Keratinocyte (primary cell): Measurements from ENCODE around the gene HOXA7. TPM values are rescaled to one million over a fixed set of nuclear protein-coding genes. Genes with fewer than 3 reads are reported as not detected.

ENCODE experiments used
- DNase-seq: peaks from one replicate; pipeline ENCODE4 v3.0.0-alpha.2; 2011; ENCODE audit warnings: low read depth, missing footprints, low spot score
- FAIRE-seq: peaks from 2 replicates; lab custom pipeline; 2011; peaks lifted over from hg19 to GRCh38; lab: Jason Lieb, UNC
- H2AFZ ChIP-seq: 2 replicates; pipeline ENCODE4 v1.6.0; 2012; ENCODE audit warnings: low read length, control low read depth, inconsistent platforms; ENCODE audit not compliant: control insufficient read depth
- H3K27ac ChIP-seq: 2 replicates; pipeline ENCODE4 v1.5.1; 2011; ENCODE audit warnings: low read length; ENCODE audit not compliant: control insufficient read depth, insufficient read depth
- H3K27me3 ChIP-seq: 3 replicates; pipeline ENCODE4 v1.6.0; 2011; ENCODE audit warnings: low read length; ENCODE audit not compliant: control insufficient read depth, insufficient read depth; ENCODE audit errors: extremely low read depth
- H3K36me3 ChIP-seq, 2 experiments: 2 replicates in 1 of 2; 3 replicates in 1 of 2; pipeline ENCODE4 v1.5.1; 2011; ENCODE audit warnings: low read length in 2 of 2, mild to moderate bottlenecking in 1 of 2; ENCODE audit not compliant: control insufficient read depth in 2 of 2, insufficient read depth in 2 of 2; ENCODE audit errors: extremely low read depth in 1 of 2
- H3K4me1 ChIP-seq: 3 replicates; pipeline ENCODE4 v1.5.1; 2011; ENCODE audit warnings: low read length; ENCODE audit not compliant: control insufficient read depth, insufficient read depth; ENCODE audit errors: extremely low read depth
- H3K4me2 ChIP-seq: 3 replicates; pipeline ENCODE4 v1.6.0; 2011; ENCODE audit warnings: low read depth, low read length; ENCODE audit not compliant: control insufficient read depth, insufficient read depth; ENCODE audit errors: extremely low read depth
- H3K4me3 ChIP-seq, 3 experiments: fragments of 200-600 bp in 1 of 3; sonication (generic) in 1 of 3; 2 replicates in 2 of 3; 3 replicates in 1 of 3; pipeline ENCODE4 v1.5.1; 2011 to 2016; ENCODE audit warnings: low read length in 3 of 3, mild to moderate bottlenecking in 3 of 3, control low read depth in 2 of 3, inconsistent platforms in 1 of 3, low read depth in 1 of 3, mixed read lengths in 1 of 3, mixed run types in 1 of 3, moderate library complexity in 1 of 3; ENCODE audit not compliant: control insufficient read depth in 2 of 3, insufficient read depth in 2 of 3; ENCODE audit errors: extremely low read depth in 1 of 3
- H3K79me2 ChIP-seq: 2 replicates; pipeline ENCODE4 v1.6.0; 2012; ENCODE audit warnings: low read length; ENCODE audit not compliant: control insufficient read depth, insufficient read depth
- H3K9ac ChIP-seq: 3 replicates; pipeline ENCODE4 v1.6.0; 2011; ENCODE audit warnings: low read length; ENCODE audit not compliant: control insufficient read depth, insufficient read depth; ENCODE audit errors: extremely low read depth
- H3K9me1 ChIP-seq: 3 replicates; pipeline ENCODE4 v1.6.0; 2011; ENCODE audit warnings: low read length; ENCODE audit not compliant: control insufficient read depth, insufficient read depth; ENCODE audit errors: extremely low read depth
- H3K9me3 ChIP-seq: 2 replicates; pipeline ENCODE4 v1.5.1; 2012; ENCODE audit warnings: low read depth, low read length; ENCODE audit not compliant: control insufficient read depth
- H4K20me1 ChIP-seq: 3 replicates; pipeline ENCODE4 v1.6.0; 2011; ENCODE audit warnings: low read length; ENCODE audit not compliant: control insufficient read depth, insufficient read depth; ENCODE audit errors: extremely low read depth
- CTCF ChIP-seq, 3 experiments: IDR thresholded peaks in 1 of 3; conservative IDR thresholded peaks in 1 of 3; optimal IDR thresholded peaks in 1 of 3; 2 replicates in 2 of 3; 3 replicates in 1 of 3; pipeline versions ENCODE3 to v1.5.1; 2011; ENCODE audit warnings: low read length in 3 of 3, mild to moderate bottlenecking in 3 of 3, moderate library complexity in 2 of 3, control low read depth in 1 of 3, inconsistent platforms in 1 of 3; ENCODE audit not compliant: insufficient read depth in 2 of 3; ENCODE audit errors: extremely low read depth in 1 of 3
- EZH2 ChIP-seq: IDR thresholded peaks from one replicate; pipeline ENCODE4 v1.6.1; 2012; ENCODE audit warnings: inconsistent platforms, mild to moderate bottlenecking, low read length, moderate library complexity
- dilution Hi-C: fragments of 300-500 bp; cut with MboI; formaldehyde crosslinking; loops from one replicate; pipeline ENCODE4 v1.7.0; 2020; ENCODE audit warnings: low sequenced_read_pairs; ENCODE audit not compliant: extremely low pct_ligation_motif_present
- polyA plus RNA-seq, 5 experiments: library from polyadenylated mRNA; depleted of rRNA in 3 of 5; stranded (reverse) in 3 of 5; stranded (forward) in 1 of 5; unstranded in 1 of 5; fragments of >200 nt; gene quantifications; 1 replicate in 1 of 5; 2 replicates in 3 of 5; 3 replicates in 1 of 5; pipeline versions ENCODE4 v1.2.1 to v1.2.3, GENCODE V29; 2011 to 2012; ENCODE audit warnings: missing spikeins in 2 of 5, low read depth in 1 of 5, low replicate concordance in 1 of 5

Gene HOXA7
- polyA plus RNA-seq, 1 donor (not counting 4 experiments of a cell fraction or from before 2014, with no cell fraction given) = 8.1 TPM

GRCh38 chr7:27203365-27203953 is 47.0 kb upstream of the HOXA7 start:
- no peak for FAIRE-seq
- no peak overlapping the region for H3K4me2 ChIP-seq
- no peak for DNase-seq
- peaks cover 7% of the 10 kb centered on the region for H3K4me1 ChIP-seq
- H3K4me3 ChIP-seq = no peak overlapping the region
- no peak overlapping the region for H3K27ac ChIP-seq
- H3K9ac ChIP-seq = no peak overlapping the region
- no peaks in the 10 kb centered on the region for H3K79me2 ChIP-seq
- no peaks in the 10 kb centered on the region for H3K9me1 ChIP-seq
- dilution Hi-C loops = loop anchor here (25.0 kb wide), 1 partner anchor 384 kb away; no protein-coding TSS in a partner anchor
- H2AFZ ChIP-seq = no peak overlapping the region
- H3K9me3 ChIP-seq = no peaks in the 10 kb centered on the region
- no peaks in the 10 kb centered on the region for H3K36me3 ChIP-seq
- no peak for TF ChIP-seq CTCF (optimal IDR thresholded peaks at IDR 0.05 in 1 of 3, IDR thresholded peaks at IDR 0.05 in 1 of 3, conservative IDR thresholded peaks at IDR 0.05 in 1 of 3; ENCODE audit: extremely low read depth in 1 of 3, insufficient read depth in 2 of 3, low read length in 3 of 3)
- TF ChIP-seq EZH2 = no peak
- H3K27me3 ChIP-seq = peaks cover 89% of the 10 kb centered on the region
- peaks cover 13% of the 10 kb centered on the region for H4K20me1 ChIP-seq

- Histone ChIP-seq H3K9me1 (no peaks in the 10 kb centered on the region), H3K9me3 (no peaks in the 10 kb centered on the region), H3K27me3 (peaks cover 89% of the 10 kb centered on the region), H3K4me2 (no peak overlapping the region), H3K4me1 (peaks cover 7% of the 10 kb centered on the region), H2AFZ (no peak overlapping the region), H3K4me3 (no peak overlapping the region), H3K36me3 (no peaks in the 10 kb centered on the region), H3K9ac (no peak overlapping the region), H3K79me2 (no peaks in the 10 kb centered on the region), H4K20me1 (peaks cover 8% of the 10 kb centered on the region), H3K27ac (no peak overlapping the region)
- dilution Hi-C loops = loop anchor here (25.0 kb wide), 1 partner anchor 385 kb away; no protein-coding TSS in a partner anchor
- TF ChIP-seq CTCF (optimal IDR thresholded peaks at IDR 0.05 in 1 of 3, IDR thresholded peaks at IDR 0.05 in 1 of 3, conservative IDR thresholded peaks at IDR 0.05 in 1 of 3; ENCODE audit: extremely low read depth in 1 of 3, insufficient read depth in 2 of 3, low read length in 3 of 3) (no peak), EZH2 (no peak)
- no peak for FAIRE-seq
- no peak for DNase-seq
Measured at GRCh38 chr7:27202862-27203134, 46.3 kb upstream of the HOXA7 start.
